SH-SY5Y (cell line): ENCODE measurements around the gene USP19.

ENCODE experiments used
- GATA2 ChIP-seq: IDR thresholded peaks from 2 replicates; pipeline ENCODE4 v1.6.1; 2011; ENCODE audit warnings: mild to moderate bottlenecking, low read depth, low read length
- GATA3 ChIP-seq: IDR thresholded peaks from 2 replicates; pipeline ENCODE4 v1.6.1; 2011; ENCODE audit warnings: low read depth, mild to moderate bottlenecking, low read length, moderate library complexity

DNA sequence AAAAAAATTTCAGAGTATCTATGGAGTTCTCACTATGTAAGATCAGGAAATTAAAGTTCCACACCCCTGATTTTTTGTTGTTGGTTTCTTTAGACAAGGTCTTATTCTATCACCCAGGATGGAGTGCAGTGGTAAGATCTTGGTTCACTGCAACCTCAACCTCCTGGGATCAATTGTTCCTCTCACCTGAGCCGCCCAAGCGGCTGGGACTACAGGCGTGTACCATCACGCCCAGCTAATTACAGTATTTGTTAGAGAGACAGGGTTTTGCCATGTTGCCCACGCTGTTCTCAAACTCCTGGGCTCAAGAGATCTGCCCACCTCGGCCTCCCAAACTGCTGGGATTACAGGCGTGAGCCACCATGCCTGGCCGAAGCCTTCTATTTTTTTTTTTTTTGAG, 39.2 kb downstream of the USP19 start:
- no peak for TF ChIP-seq GATA2
- no peak for TF ChIP-seq GATA3
